ENCODE results near the gene CRMP1. TPM values are rescaled to one million over a fixed set of nuclear protein-coding genes. Genes with fewer than 3 reads are reported as not detected.

CRMP1 gene
- total RNA-seq, 2 experiments from 2014 or later: not detected

DNA sequence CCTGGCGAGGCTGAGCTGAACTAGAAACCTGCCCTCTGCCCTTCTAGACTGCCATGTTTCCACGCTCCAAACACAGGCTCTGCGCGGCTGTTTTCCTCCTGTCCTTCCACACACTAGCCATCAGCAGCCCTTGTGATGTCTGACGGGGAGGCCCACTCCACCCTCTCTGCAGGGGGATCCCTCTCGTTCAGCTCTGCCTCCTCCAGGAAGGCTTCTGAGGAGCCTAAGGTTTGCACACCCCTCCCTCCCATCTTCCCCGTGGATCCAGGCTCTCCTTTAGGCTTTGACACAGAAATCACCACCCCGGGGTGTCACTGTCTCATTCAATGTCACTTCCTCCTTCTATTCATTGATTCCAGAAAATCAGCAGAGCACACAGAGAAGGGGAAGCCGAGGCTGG, 38.6 kb upstream of the CRMP1 start:
- no peak overlapping the region for H3K27ac ChIP-seq (ENCODE audit: low read depth in 1 of 2, low read length in 2 of 2)
- TF ChIP-seq, protein P1, sequence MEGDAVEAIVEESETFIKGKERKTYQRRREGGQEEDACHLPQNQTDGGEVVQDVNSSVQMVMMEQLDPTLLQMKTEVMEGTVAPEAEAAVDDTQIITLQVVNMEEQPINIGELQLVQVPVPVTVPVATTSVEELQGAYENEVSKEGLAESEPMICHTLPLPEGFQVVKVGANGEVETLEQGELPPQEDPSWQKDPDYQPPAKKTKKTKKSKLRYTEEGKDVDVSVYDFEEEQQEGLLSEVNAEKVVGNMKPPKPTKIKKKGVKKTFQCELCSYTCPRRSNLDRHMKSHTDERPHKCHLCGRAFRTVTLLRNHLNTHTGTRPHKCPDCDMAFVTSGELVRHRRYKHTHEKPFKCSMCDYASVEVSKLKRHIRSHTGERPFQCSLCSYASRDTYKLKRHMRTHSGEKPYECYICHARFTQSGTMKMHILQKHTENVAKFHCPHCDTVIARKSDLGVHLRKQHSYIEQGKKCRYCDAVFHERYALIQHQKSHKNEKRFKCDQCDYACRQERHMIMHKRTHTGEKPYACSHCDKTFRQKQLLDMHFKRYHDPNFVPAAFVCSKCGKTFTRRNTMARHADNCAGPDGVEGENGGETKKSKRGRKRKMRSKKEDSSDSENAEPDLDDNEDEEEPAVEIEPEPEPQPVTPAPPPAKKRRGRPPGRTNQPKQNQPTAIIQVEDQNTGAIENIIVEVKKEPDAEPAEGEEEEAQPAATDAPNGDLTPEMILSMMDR (IDR thresholded peaks at IDR 0.05): no peak
- DNase-seq: no peak
- H3K9me3 ChIP-seq (ENCODE audit: control insufficient read depth in 1 of 2, insufficient read depth in 1 of 2, low read length in 2 of 2): no peaks in the 10 kb centered on the region
- H3K4me3 ChIP-seq (ENCODE audit: low read length): no peak overlapping the region
- intact Hi-C loops (cut with DNase I, micrococcal nuclease): no loop called here
- H3K27me3 Mint-ChIP-seq: peaks cover 17% of the 10 kb centered on the region
- H3K36me3 Mint-ChIP-seq (ENCODE audit: low read depth): no peaks in the 10 kb centered on the region
- POLR2A ChIA-PET: no interaction called here
- no peaks in the 10 kb centered on the region for H3K36me3 ChIP-seq (ENCODE audit: insufficient read depth, low read length)
- H3K4me1 Mint-ChIP-seq (ENCODE audit: low read depth): no peaks in the 10 kb centered on the region
- no peak overlapping the region for H3K27ac Mint-ChIP-seq
- no peaks in the 10 kb centered on the region for H3K9me3 Mint-ChIP-seq
- CTCF ChIA-PET: no interaction called here
- no peaks in the 10 kb centered on the region for H3K4me1 ChIP-seq (ENCODE audit: insufficient read depth, low read length)
- H3K4me3 Mint-ChIP-seq: no peak overlapping the region
- no peak for ATAC-seq (ENCODE audit: poor library complexity)
- H3K27me3 ChIP-seq (ENCODE audit: control insufficient read depth in 1 of 2, insufficient read depth in 2 of 2, low read length in 2 of 2): no peaks in the 10 kb centered on the region

DNA sequence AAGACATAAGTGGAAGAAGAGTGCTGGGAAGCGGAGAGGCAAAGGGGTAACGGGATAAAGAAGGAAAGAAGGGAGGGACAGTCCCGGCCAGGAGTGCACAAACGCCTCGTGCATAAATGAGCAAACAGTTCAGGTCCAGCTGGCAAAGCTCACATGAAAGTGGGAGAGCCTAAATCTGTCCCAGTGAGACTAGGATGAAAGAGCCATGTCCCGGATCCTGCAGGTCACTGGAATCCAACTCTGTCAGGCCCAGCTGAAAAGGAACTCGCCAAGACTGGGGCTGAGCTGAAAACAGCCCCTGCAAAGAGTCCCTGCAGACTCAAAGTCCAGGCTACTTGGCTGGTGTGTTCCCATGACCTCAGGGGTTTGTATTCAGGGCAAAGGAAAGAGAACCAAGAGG, 38.0 kb upstream of the CRMP1 start:
- H3K27ac ChIP-seq (ENCODE audit: low read depth in 1 of 2, low read length in 2 of 2): no peak overlapping the region
- ChIA-PET POLR2A (no interaction called here), CTCF (no interaction called here)
- Mint-ChIP-seq H3K4me3 (no peak overlapping the region), H3K36me3 (ENCODE audit: low read depth) (no peaks in the 10 kb centered on the region), H3K9me3 (no peaks in the 10 kb centered on the region), H3K27ac (no peak overlapping the region), H3K27me3 (peaks cover 17% of the 10 kb centered on the region), H3K4me1 (ENCODE audit: low read depth) (no peaks in the 10 kb centered on the region)
- intact Hi-C loops (cut with DNase I, micrococcal nuclease): no loop called here
- no peaks in the 10 kb centered on the region for H3K36me3 ChIP-seq (ENCODE audit: insufficient read depth, low read length)
- H3K27me3 ChIP-seq (ENCODE audit: control insufficient read depth in 1 of 2, insufficient read depth in 2 of 2, low read length in 2 of 2): no peaks in the 10 kb centered on the region
- DNase-seq (no peak), ATAC-seq (ENCODE audit: poor library complexity) (no peak)
- TF ChIP-seq, protein P1 (IDR thresholded peaks at IDR 0.05): no peak
- no peak overlapping the region for H3K4me3 ChIP-seq (ENCODE audit: low read length)
- no peaks in the 10 kb centered on the region for H3K4me1 ChIP-seq (ENCODE audit: insufficient read depth, low read length)
- H3K9me3 ChIP-seq (ENCODE audit: control insufficient read depth in 1 of 2, insufficient read depth in 1 of 2, low read length in 2 of 2): no peaks in the 10 kb centered on the region

DNA sequence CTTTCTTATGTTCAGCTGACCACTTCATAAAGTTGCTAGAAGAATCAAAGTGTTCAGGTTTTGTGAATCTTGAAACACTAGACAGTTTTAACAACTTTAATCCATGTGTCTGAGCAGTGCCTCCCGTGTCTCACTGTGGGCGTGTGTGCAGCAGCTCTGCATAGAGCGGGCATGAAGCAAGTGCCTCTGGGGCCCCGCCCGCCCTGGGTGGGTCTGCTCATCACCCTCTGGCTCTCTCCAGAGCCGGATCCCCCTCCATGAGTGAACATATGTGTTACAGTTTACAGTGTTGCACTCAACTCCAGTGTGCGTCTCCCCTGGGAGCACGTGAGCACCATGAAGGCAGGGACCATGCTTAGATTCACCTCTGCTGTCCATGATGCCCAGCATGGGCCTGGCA, 37.6 kb upstream of the CRMP1 start:
- DNase-seq (no peak), ATAC-seq (ENCODE audit: poor library complexity) (no peak)
- Histone ChIP-seq H3K4me1 (ENCODE audit: insufficient read depth, low read length) (no peaks in the 10 kb centered on the region), H3K27me3 (ENCODE audit: control insufficient read depth in 1 of 2, insufficient read depth in 2 of 2, low read length in 2 of 2) (no peaks in the 10 kb centered on the region), H3K36me3 (ENCODE audit: insufficient read depth, low read length) (no peaks in the 10 kb centered on the region), H3K27ac (ENCODE audit: low read depth in 1 of 2, low read length in 2 of 2) (no peak overlapping the region), H3K4me3 (ENCODE audit: low read length) (no peak overlapping the region), H3K9me3 (ENCODE audit: control insufficient read depth in 1 of 2, insufficient read depth in 1 of 2, low read length in 2 of 2) (peaks cover 0 to 3% of the 10 kb centered on the region in 2 experiments)
- TF ChIP-seq, protein P1 (IDR thresholded peaks at IDR 0.05): no peak
- intact Hi-C loops (cut with DNase I, micrococcal nuclease): no loop called here
- Mint-ChIP-seq H3K27ac (no peak overlapping the region), H3K36me3 (ENCODE audit: low read depth) (no peaks in the 10 kb centered on the region), H3K4me1 (ENCODE audit: low read depth) (no peaks in the 10 kb centered on the region), H3K9me3 (no peaks in the 10 kb centered on the region), H3K27me3 (peaks cover 17% of the 10 kb centered on the region), H3K4me3 (no peak overlapping the region)
- ChIA-PET POLR2A (no interaction called here), CTCF (no interaction called here)
